ENCODE data around the gene GALNT2. TPM values are rescaled to one million over a fixed set of nuclear protein-coding genes. Genes with fewer than 3 reads are reported as not detected.

GALNT2 gene
- total and polyA plus RNA-seq, 10 of the 15 experiments (the other 5 are each of a cell fraction or from before 2014, with no cell fraction given) = 0.52 to 27.7 (median 16.3) TPM

- ChIA-PET SMC1A (ENCODE audit: uncharacterized antibody, unreplicated experiment) (interaction anchor here (2.7 kb wide), 1 partner anchor 15 kb away, joined by 13 read pairs; no protein-coding TSS in a partner anchor), POLR2A (no interaction called here), RAD21 (ENCODE audit: unreplicated experiment) (interaction anchor here (0.8 to 1.3 kb wide), 2 partner anchors 11 to 14 kb away, joined by 3 read pairs; no protein-coding TSS in a partner anchor), CTCF (interaction anchor here (1.4 to 3.1 kb wide), 2 partner anchors 9 to 173 kb away, joined by 3 to 10 read pairs; no protein-coding TSS in a partner anchor)
- Histone ChIP-seq H3K9me3 (replicated peaks; ENCODE audit: control insufficient read depth, insufficient read depth, low read length) (no peaks in the 10 kb centered on the region), H3K9ac (ENCODE audit: control insufficient read depth, insufficient read depth, low read length) (no peak overlapping the region), H3K4me2 (ENCODE audit: control insufficient read depth, insufficient read depth) (no peak overlapping the region), H3K36me3 (ENCODE audit: control insufficient read depth in 2 of 2, insufficient read depth in 2 of 2, low read length in 1 of 2) (no peaks in the 10 kb centered on the region), H3K27me3 (replicated peaks in 1 of 2; ENCODE audit: control insufficient read depth in 2 of 2, insufficient read depth in 2 of 2, low read length in 1 of 2) (no peaks in the 10 kb centered on the region), H3K27ac (ENCODE audit: control insufficient read depth, insufficient read depth) (no peak overlapping the region), H3K4me1 (ENCODE audit: control insufficient read depth, insufficient read depth, low read length) (no peaks in the 10 kb centered on the region), H4K20me1 (ENCODE audit: control insufficient read depth, insufficient read depth) (no peaks in the 10 kb centered on the region), H2AFZ (ENCODE audit: control insufficient read depth, low read depth, low read length) (no peak overlapping the region), H3K4me3 (no peak overlapping the region), H3K79me2 (ENCODE audit: control insufficient read depth, insufficient read depth, low read length) (no peaks in the 10 kb centered on the region; the same call in 1 of the 2 replicates)
- BruUV-seq (replicated peaks) = no TSS peak
- FAIRE-seq = no peak
- no peak for ATAC-seq
- in situ Hi-C loops (cut with MboI) (no loop called here), intact Hi-C loops (cut with micrococcal nuclease; ENCODE audit: unreplicated experiment) (loop anchor here (10.0 kb wide), 1 partner anchor 306 kb away; no protein-coding TSS in a partner anchor)
- no peak for DNase-seq (ENCODE audit: low read depth, low spot score)
- no peak for TF ChIP-seq JUNB (IDR thresholded peaks at IDR 0.05)
- TF ChIP-seq KLF5 (IDR thresholded peaks at IDR 0.05; ENCODE audit: partially characterized antibody) = no peak
- no peak for TF ChIP-seq TARDBP (IDR thresholded peaks at IDR 0.05; ENCODE audit: borderline replicate concordance)
- WGBS (ENCODE audit: insufficient coverage, insufficient replicate concordance, low lambda C conversion rate, missing lambda C conversion rate) = 79% methylated on average over 8 of the region's 8 CpGs
These were observed 94.1 kb downstream of the GALNT2 start for GRCh38 chr1:230160957-230161771.

GRCh38 chr1:230163205-230163604 is 96.2 kb downstream of the GALNT2 start:
- peaks cover 7% of the 10 kb centered on the region for H3K79me2 ChIP-seq (ENCODE audit: control insufficient read depth, insufficient read depth, low read length)
- ATAC-seq = no peak
- TF ChIP-seq ZBED1 (IDR thresholded peaks at IDR 0.05; ENCODE audit: borderline replicate concordance) = no peak
- TF ChIP-seq ZZZ3 (IDR thresholded peaks at IDR 0.05; ENCODE audit: control insufficient read depth, insufficient read length, low read depth) = no peak
- no peak for TF ChIP-seq PAX5 (IDR thresholded peaks at IDR 0.05; ENCODE audit: borderline replicate concordance, low read depth, low read length)
- no peak for TF ChIP-seq NFIC (IDR thresholded peaks at IDR 0.05; ENCODE audit: low read depth, low read length)
- no peak for TF ChIP-seq SRF (IDR thresholded peaks at IDR 0.05; ENCODE audit: low read depth in 2 of 2, low read length in 2 of 2)
- TF ChIP-seq SMC3 (IDR thresholded peaks at IDR 0.05; ENCODE audit: borderline replicate concordance, low read length) = no peak
- TF ChIP-seq MTA2 (IDR thresholded peaks at IDR 0.05; ENCODE audit: low read depth) = no peak
- TF ChIP-seq BRCA1 (IDR thresholded peaks at IDR 0.05; ENCODE audit: low read depth, low read length) = no peak
- no peak for TF ChIP-seq RFX5 (IDR thresholded peaks at IDR 0.05; ENCODE audit: low read depth, low read length)
- TF ChIP-seq CEBPZ (IDR thresholded peaks at IDR 0.05; ENCODE audit: low read depth, low read length) = no peak
- TF ChIP-seq RB1 (IDR thresholded peaks at IDR 0.05; ENCODE audit: borderline replicate concordance) = no peak
- no peak for TF ChIP-seq HCFC1 (IDR thresholded peaks at IDR 0.05; ENCODE audit: low read length)

More at GRCh38 chr1:230163205-230163604, 96.2 kb downstream of the GALNT2 start:
- H3K36me3 ChIP-seq (ENCODE audit: control insufficient read depth in 2 of 2, insufficient read depth in 2 of 2, low read length in 1 of 2) = no peaks in the 10 kb centered on the region
- no peaks in the 10 kb centered on the region for H4K20me1 ChIP-seq (ENCODE audit: control insufficient read depth, insufficient read depth)
- FAIRE-seq = no peak
- H3K27me3 ChIP-seq (replicated peaks in 1 of 2; ENCODE audit: control insufficient read depth in 2 of 2, insufficient read depth in 2 of 2, low read length in 1 of 2) = no peaks in the 10 kb centered on the region
- H3K4me3 ChIP-seq = no peak overlapping the region
- no peak overlapping the region for H2AFZ ChIP-seq (ENCODE audit: control insufficient read depth, low read depth, low read length)
- RAD21 ChIA-PET (ENCODE audit: unreplicated experiment) = interaction anchor here (1.2 kb wide), 1 partner anchor 30 kb away, joined by 3 read pairs; no protein-coding TSS in a partner anchor
- peaks cover 3% of the 10 kb centered on the region for H3K4me1 ChIP-seq (ENCODE audit: control insufficient read depth, insufficient read depth, low read length)
- H3K9ac ChIP-seq (ENCODE audit: control insufficient read depth, insufficient read depth, low read length) = no peak overlapping the region
- BruUV-seq (replicated peaks) = no TSS peak
- whole genome bisulfite sequencing (ENCODE audit: insufficient coverage, insufficient replicate concordance, low lambda C conversion rate, missing lambda C conversion rate) = 100% methylated on average over 6 of the region's 6 CpGs
- CTCF ChIA-PET = interaction anchor here (3.1 kb wide), 1 partner anchor 11 kb away, joined by 10 read pairs; no protein-coding TSS in a partner anchor
- POLR2A ChIA-PET = no interaction called here
- H3K27ac ChIP-seq (ENCODE audit: control insufficient read depth, insufficient read depth) = no peak overlapping the region
- no peak for DNase-seq (ENCODE audit: low read depth, low spot score)
- SMC1A ChIA-PET (ENCODE audit: uncharacterized antibody, unreplicated experiment) = interaction anchor here (0.7 to 2.7 kb wide), 6 partner anchors 10 to 53 kb away, joined by 3 to 13 read pairs (median 3); no protein-coding TSS in a partner anchor
- H3K9me3 ChIP-seq (replicated peaks; ENCODE audit: control insufficient read depth, insufficient read depth, low read length) = no peaks in the 10 kb centered on the region; the same call in 2 of the 3 replicates
- in situ Hi-C loops (cut with MboI) = no loop called here
- intact Hi-C loops (cut with micrococcal nuclease; ENCODE audit: unreplicated experiment) = loop anchor here (10.0 kb wide), 1 partner anchor 308 kb away; no protein-coding TSS in a partner anchor
- no peak overlapping the region for H3K4me2 ChIP-seq (ENCODE audit: control insufficient read depth, insufficient read depth)
